T-cell (primary cell): ENCODE data around the gene RAD51AP2. TPM values are rescaled to one million over a fixed set of nuclear protein-coding genes. Genes with fewer than 3 reads are reported as not detected.

ENCODE experiments used
- ATAC-seq, 4 experiments: fragments of 200-7000 bp in 3 of 4; fragments of 150-1000 bp in 1 of 4; cut with Tn5 transposase; replicated peaks in 1 of 4; 1 replicate in 3 of 4; 2 replicates in 1 of 4; pipeline ENCODE4 v1.10.0; 2021; ENCODE audit warnings: moderate library complexity in 3 of 4, mild to moderate bottlenecking in 2 of 4, moderate number of reproducible peaks in 1 of 4
- CTCF ChIA-PET, 2 donors: fragments of 300-600 bp; sonication (Branson Sonifier 250); formaldehyde crosslinking; loops; one replicate each; lab custom pipeline; 2022; ENCODE audit warnings: antibody characterized with exemption in 2 of 2; lab: Charles Lee
- POLR2A ChIA-PET, 2 donors: fragments of 300-600 bp; sonication (Branson Sonifier 250); formaldehyde crosslinking; loops; one replicate each; lab custom pipeline; 2022; ENCODE audit warnings: antibody characterized with exemption in 2 of 2; lab: Charles Lee
- DNase-seq, 35 experiments: peaks; one replicate each; pipeline versions ENCODE4 v3.0.0 to v3.0.0-alpha.2; 2013 to 2023
- H3K27ac ChIP-seq: one replicate; pipeline ENCODE4 v1.5.1; 2013; ENCODE audit warnings: low read length
- H3K27me3 ChIP-seq, 2 experiments: replicated peaks in 1 of 2; 1 replicate in 1 of 2; 2 replicates in 1 of 2; pipeline versions ENCODE4 v1.6.1 to v1.7.0; 2013; ENCODE audit warnings: low read length in 1 of 2, mixed read lengths in 1 of 2; ENCODE audit not compliant: control insufficient read depth in 2 of 2, insufficient read depth in 2 of 2; ENCODE audit errors: extremely low read depth in 1 of 2
- H3K36me3 ChIP-seq, 2 donors: 1 replicate in 1 of 2; 2 replicates in 1 of 2; pipeline versions ENCODE4 v1.6.1 to v1.7.0; 2013; ENCODE audit warnings: low read length in 1 of 2; ENCODE audit not compliant: control insufficient read depth in 2 of 2, insufficient read depth in 1 of 2; ENCODE audit errors: extremely low read depth in 1 of 2
- H3K4me1 ChIP-seq, 2 experiments: 1 replicate in 1 of 2; 2 replicates in 1 of 2; pipeline versions ENCODE4 v1.6.1 to v1.7.0; 2013; ENCODE audit warnings: low read length in 2 of 2, mixed read lengths in 1 of 2; ENCODE audit not compliant: insufficient read depth in 2 of 2, control insufficient read depth in 1 of 2; ENCODE audit errors: extremely low read depth in 1 of 2
- H3K4me3 ChIP-seq, 2 donors: 1 replicate in 1 of 2; 2 replicates in 1 of 2; pipeline versions ENCODE4 v1.5.1 to v1.7.0; 2013; ENCODE audit warnings: mild to moderate bottlenecking in 2 of 2, low read length in 1 of 2, moderate library complexity in 1 of 2; ENCODE audit not compliant: control insufficient read depth in 1 of 2; ENCODE audit errors: extremely low read depth in 1 of 2
- H3K9me3 ChIP-seq: 2 replicates; pipeline ENCODE4 v1.7.0; 2013
- H3K27ac Mint-ChIP-seq, 2 donors: one replicate each; pipeline ENCODE4 v1.8.0; 2020 to 2021; ENCODE audit warnings: mild to moderate bottlenecking in 2 of 2, mixed read lengths in 2 of 2
- H3K27me3 Mint-ChIP-seq, 2 donors: one replicate each; pipeline ENCODE4 v1.8.0; 2021 to 2022; ENCODE audit warnings: mixed read lengths in 2 of 2
- H3K36me3 Mint-ChIP-seq: one replicate; pipeline ENCODE4 v1.8.0; 2021; ENCODE audit warnings: mixed read lengths
- H3K4me1 Mint-ChIP-seq, 3 donors: one replicate each; pipeline ENCODE4 v1.8.0; 2020 to 2022; ENCODE audit warnings: mixed read lengths in 3 of 3, mild to moderate bottlenecking in 1 of 3
- H3K4me3 Mint-ChIP-seq, 3 donors: one replicate each; pipeline ENCODE4 v1.8.0; 2020 to 2022; ENCODE audit warnings: mild to moderate bottlenecking in 3 of 3, mixed read lengths in 3 of 3, moderate library complexity in 3 of 3
- H3K9me3 Mint-ChIP-seq, 3 donors: one replicate each; pipeline ENCODE4 v1.8.0; 2020 to 2022; ENCODE audit warnings: mixed read lengths in 3 of 3
- WGBS: methylation state at CpG from one replicate; pipeline ENCODE4 v1.1.5; 2013; ENCODE audit warnings: missing lambda C conversion rate; ENCODE audit not compliant: insufficient coverage; 5-methylcytosine and 5-hydroxymethylcytosine counted together
- total RNA-seq, 35 experiments: library from RNA in 6 of 35; stranded (reverse) in 6 of 35; fragments of 120-200 nt in 1 of 35; gene quantifications; one replicate each; pipeline versions ENCODE4 v1.2.1 to v1.2.4 and lab custom pipeline; 2013 to 2026

The RAD51AP2 gene
- total RNA-seq, 5 donors from 2014 or later (not counting 1 experiment from before 2014, with no cell fraction given), result not detected

DNA sequence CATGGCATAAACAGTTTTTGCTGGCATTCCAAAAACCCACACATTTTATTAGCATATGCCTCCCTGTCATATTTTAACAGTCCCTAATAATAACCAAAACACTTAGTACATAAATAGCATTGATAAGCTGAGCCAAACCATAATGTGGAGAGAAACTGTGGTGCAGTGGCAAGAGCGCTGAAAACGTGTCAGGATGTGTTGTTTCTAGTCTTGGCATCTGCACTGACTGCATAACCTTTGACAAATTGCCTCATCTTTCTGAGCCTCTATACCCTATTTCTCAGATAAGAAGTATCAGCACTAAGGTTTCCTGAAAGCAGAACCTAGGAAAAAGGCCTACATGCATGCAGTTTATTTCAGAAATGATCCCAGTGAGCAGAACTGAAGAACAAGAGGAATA, 41.4 kb downstream of the RAD51AP2 start:
- H3K36me3 Mint-ChIP-seq, result no peaks in the 10 kb centered on the region
- no peaks in the 10 kb centered on the region for H3K27me3 Mint-ChIP-seq
- peaks cover 2 to 11% (median 3%) of the 10 kb centered on the region in 3 donors for H3K9me3 Mint-ChIP-seq
- H3K27ac Mint-ChIP-seq, result no peak overlapping the region
- ATAC-seq, result no peak
- Histone ChIP-seq H3K9me3 (no peaks in the 10 kb centered on the region), H3K27ac (no peak overlapping the region), H3K36me3 (no peaks in the 10 kb centered on the region), H3K27me3 (no peaks in the 10 kb centered on the region), H3K4me1 (no peaks in the 10 kb centered on the region), H3K4me3 (no peak overlapping the region)
- H3K4me3 Mint-ChIP-seq, result no peak overlapping the region
- ChIA-PET POLR2A (no interaction called here), CTCF (no interaction called here)
- no CpG with 5 or more reads among the region's 2 CpGs for WGBS
- no peak for DNase-seq
- no peaks in the 10 kb centered on the region for H3K4me1 Mint-ChIP-seq

GRCh38 chr2:17476064-17476463, 42.2 kb downstream of the RAD51AP2 start:
- no peak for ATAC-seq
- Mint-ChIP-seq H3K27ac (no peak overlapping the region), H3K4me1 (no peaks in the 10 kb centered on the region), H3K36me3 (no peaks in the 10 kb centered on the region), H3K27me3 (no peaks in the 10 kb centered on the region), H3K9me3 (peaks cover 2 to 11% (median 6%) of the 10 kb centered on the region in 3 donors), H3K4me3 (no peak overlapping the region)
- no peak for DNase-seq
- no peak overlapping the region for H3K4me3 ChIP-seq
- H3K27ac ChIP-seq, result no peak overlapping the region
- CTCF ChIA-PET, result no interaction called here
- no peaks in the 10 kb centered on the region for H3K27me3 ChIP-seq
- H3K36me3 ChIP-seq, result no peaks in the 10 kb centered on the region
- no CpG with 5 or more reads among the region's 2 CpGs for whole genome bisulfite sequencing
- no peaks in the 10 kb centered on the region for H3K9me3 ChIP-seq
- POLR2A ChIA-PET, result no interaction called here
- H3K4me1 ChIP-seq, result no peaks in the 10 kb centered on the region

DNA sequence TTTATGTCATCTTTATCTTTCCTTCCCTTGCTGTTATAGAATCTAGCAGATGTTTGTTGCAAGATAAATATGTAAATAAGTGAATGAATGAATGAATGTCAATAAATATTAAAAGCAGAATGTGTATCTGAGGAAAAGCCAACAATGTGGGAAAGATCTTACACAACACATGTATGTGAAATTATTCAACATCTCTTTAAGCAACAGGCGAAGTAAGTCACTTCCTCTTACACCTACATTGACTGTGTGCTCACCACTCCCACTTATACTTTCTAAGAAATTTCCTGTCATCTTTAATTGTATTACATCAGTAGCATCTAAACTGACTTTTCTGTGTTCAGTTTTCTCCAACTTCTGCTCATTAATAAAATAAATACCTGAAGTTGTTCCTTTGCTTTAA, 43.0 kb downstream of the RAD51AP2 start:
- ChIA-PET CTCF (no interaction called here), POLR2A (no interaction called here)
- no peak overlapping the region for H3K27ac Mint-ChIP-seq
- ATAC-seq (no peak), DNase-seq (no peak)
- Histone ChIP-seq H3K4me3 (no peak overlapping the region), H3K27me3 (no peaks in the 10 kb centered on the region), H3K4me1 (no peaks in the 10 kb centered on the region), H3K36me3 (no peaks in the 10 kb centered on the region), H3K27ac (no peak overlapping the region), H3K9me3 (no peaks in the 10 kb centered on the region)
- H3K27me3 Mint-ChIP-seq, result no peaks in the 10 kb centered on the region
- H3K36me3 Mint-ChIP-seq, result no peaks in the 10 kb centered on the region
- peaks cover 8 to 17% (median 13%) of the 10 kb centered on the region in 3 donors for H3K9me3 Mint-ChIP-seq
- WGBS, result 64% methylated on average over 1 of the region's 1 CpG
- H3K4me1 Mint-ChIP-seq, result no peaks in the 10 kb centered on the region
- no peak overlapping the region for H3K4me3 Mint-ChIP-seq

DNA sequence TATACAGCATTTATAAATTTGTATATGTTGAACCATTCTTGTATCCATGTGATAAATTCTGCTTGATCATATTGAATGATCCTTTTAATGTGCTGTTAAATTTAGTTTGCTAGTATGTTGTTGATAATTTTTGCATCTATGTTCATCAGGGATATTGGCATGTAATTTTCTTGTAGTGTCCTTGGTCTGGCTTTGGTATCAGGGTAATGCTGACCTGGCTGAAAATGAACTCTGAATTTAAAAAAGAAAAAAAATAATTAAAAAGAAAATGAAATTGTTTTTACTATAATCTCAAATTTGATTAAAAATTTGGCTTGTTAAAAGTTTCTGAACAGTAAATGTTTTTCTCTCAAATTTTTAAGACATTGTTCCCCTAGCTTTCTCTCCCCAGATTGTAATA, 46.3 kb downstream of the RAD51AP2 start:
- Histone ChIP-seq H3K36me3 (no peaks in the 10 kb centered on the region), H3K4me1 (no peaks in the 10 kb centered on the region), H3K9me3 (no peaks in the 10 kb centered on the region), H3K4me3 (no peak overlapping the region), H3K27ac (no peak overlapping the region), H3K27me3 (no peaks in the 10 kb centered on the region)
- H3K4me3 Mint-ChIP-seq, result no peak overlapping the region
- ChIA-PET POLR2A (no interaction called here), CTCF (no interaction called here)
- H3K36me3 Mint-ChIP-seq, result no peaks in the 10 kb centered on the region
- no peaks in the 10 kb centered on the region for H3K27me3 Mint-ChIP-seq
- H3K4me1 Mint-ChIP-seq, result no peaks in the 10 kb centered on the region
- no peak overlapping the region for H3K27ac Mint-ChIP-seq
- no peak for DNase-seq
- H3K9me3 Mint-ChIP-seq, result peaks cover 17 to 42% (median 20%) of the 10 kb centered on the region in 3 donors
- no peak for ATAC-seq

- CTCF ChIA-PET, result no interaction called here
- H3K9me3 ChIP-seq, result no peaks in the 10 kb centered on the region
Observed at GRCh38 chr2:17470855-17471641, 47.2 kb downstream of the RAD51AP2 start.

GRCh38 chr2:17461087-17461475, 57.2 kb downstream of the RAD51AP2 start:
- H3K27ac ChIP-seq, result no peak overlapping the region
- no CpG with 5 or more reads among the region's 1 CpG for WGBS
- no peaks in the 10 kb centered on the region for H3K27me3 Mint-ChIP-seq

More at GRCh38 chr2:17470855-17471641, 47.2 kb downstream of the RAD51AP2 start:
- no peaks in the 10 kb centered on the region for H3K36me3 ChIP-seq
- Mint-ChIP-seq H3K4me1 (no peaks in the 10 kb centered on the region), H3K36me3 (no peaks in the 10 kb centered on the region), H3K9me3 (peaks cover 18 to 42% (median 21%) of the 10 kb centered on the region in 3 donors), H3K27ac (no peak overlapping the region), H3K27me3 (no peaks in the 10 kb centered on the region), H3K4me3 (no peak overlapping the region)
- no peak overlapping the region for H3K27ac ChIP-seq
- H3K4me3 ChIP-seq, result no peak overlapping the region
- POLR2A ChIA-PET, result no interaction called here
- WGBS, result no CpG with 5 or more reads among the region's 6 CpGs
- DNase-seq, result no peak
- no peaks in the 10 kb centered on the region for H3K27me3 ChIP-seq
- H3K4me1 ChIP-seq, result no peaks in the 10 kb centered on the region
- no peak for ATAC-seq

More at GRCh38 chr2:17461087-17461475, 57.2 kb downstream of the RAD51AP2 start:
- H3K4me1 Mint-ChIP-seq, result no peaks in the 10 kb centered on the region
- Histone ChIP-seq H3K9me3 (no peaks in the 10 kb centered on the region), H3K4me1 (no peaks in the 10 kb centered on the region), H3K4me3 (no peak overlapping the region), H3K36me3 (no peaks in the 10 kb centered on the region), H3K27me3 (no peaks in the 10 kb centered on the region)
- ATAC-seq, result no peak
- H3K4me3 Mint-ChIP-seq, result no peak overlapping the region
- CTCF ChIA-PET, result no interaction called here
- H3K9me3 Mint-ChIP-seq, result peaks cover 0 to 5% (median under 1%) of the 10 kb centered on the region in 3 donors
- no peak for DNase-seq
- POLR2A ChIA-PET, result no interaction called here
- no peak overlapping the region for H3K27ac Mint-ChIP-seq
- H3K36me3 Mint-ChIP-seq, result no peaks in the 10 kb centered on the region
